ENCODE data around the gene SLC36A4.
"Not testable (repeated sequence)": the region's sequence is repeated elsewhere in the genome, so short reads cannot be mapped to it uniquely, and the experiment has no call there.

SLC36A4 gene
- 12.4 to 13.3 (median 13.3) reads per million in 3 donors for total RNA-seq

DNA sequence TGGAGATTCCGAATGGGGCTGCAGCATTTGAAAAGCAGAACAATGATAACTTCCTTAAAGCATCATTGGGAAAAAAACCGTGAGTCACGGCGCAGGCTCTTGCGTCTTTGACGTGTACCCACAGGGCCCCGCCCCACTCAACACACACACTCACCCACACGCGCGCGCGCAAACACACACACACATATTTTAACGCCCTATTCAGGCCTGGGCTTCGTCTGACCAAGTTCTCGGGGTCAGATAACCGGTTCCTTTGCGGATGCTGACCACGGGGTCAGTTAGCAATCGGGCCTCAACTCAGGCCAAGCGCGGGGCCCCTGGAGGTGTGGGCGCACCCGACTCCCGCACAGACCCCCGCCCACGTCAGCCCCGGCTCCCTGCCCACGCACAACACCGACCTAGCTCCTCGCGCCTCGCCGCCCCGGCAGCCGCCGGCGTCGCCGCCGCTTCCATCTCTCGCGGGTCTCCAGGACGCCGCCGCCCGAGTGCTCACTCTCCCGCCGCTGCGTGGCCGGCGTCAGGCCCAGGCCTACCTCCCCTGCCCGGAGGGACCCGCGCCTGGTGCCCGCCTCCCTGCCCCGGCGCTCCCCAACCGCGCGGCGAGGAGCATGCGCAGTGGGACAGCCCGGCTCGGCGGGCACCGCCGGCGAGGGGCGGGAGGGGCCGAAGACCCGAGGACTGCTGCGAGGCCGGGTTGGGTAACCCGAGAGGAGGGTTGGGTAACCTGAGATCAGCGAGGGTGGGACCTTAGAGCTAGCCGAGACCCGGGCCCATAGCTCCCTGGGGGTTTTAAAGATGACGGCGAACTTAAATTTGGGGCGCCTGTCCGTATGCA is at the start of gene SLC36A4:
Gene SLC36A4 (minus strand): TSS at position 612 of the 835 bp plus-strand sequence. CDS start 159 bp downstream, at position 453.
- peak within 1 kb of the TSS; percentile 91 for H3K4me3 ChIP-seq (ENCODE audit: insufficient read depth, low read depth, low read length, poor library complexity, severe bottlenecking)
- H3K36me3 ChIP-seq (ENCODE audit: control insufficient read depth, insufficient read depth, low read length): no peaks in the 10 kb centered on the region
- DNase-seq: peak; percentile 74 to 78 (median 75)
- peaks cover 3% of the 10 kb centered on the region for H3K4me1 ChIP-seq (ENCODE audit: control insufficient read depth, insufficient read depth, low read length, poor library complexity, severe bottlenecking)
- peak within 1 kb of the TSS; percentile 90 for H3K27ac ChIP-seq (ENCODE audit: insufficient read depth, low read length, poor library complexity, severe bottlenecking)
- H3K27me3 ChIP-seq (replicated peaks; ENCODE audit: control insufficient read depth, insufficient read depth, low read length, poor library complexity, severe bottlenecking): no peaks in the 10 kb centered on the region
- H3K9me3 ChIP-seq (ENCODE audit: control insufficient read depth, low read length): no peaks in the 10 kb centered on the region

DNA sequence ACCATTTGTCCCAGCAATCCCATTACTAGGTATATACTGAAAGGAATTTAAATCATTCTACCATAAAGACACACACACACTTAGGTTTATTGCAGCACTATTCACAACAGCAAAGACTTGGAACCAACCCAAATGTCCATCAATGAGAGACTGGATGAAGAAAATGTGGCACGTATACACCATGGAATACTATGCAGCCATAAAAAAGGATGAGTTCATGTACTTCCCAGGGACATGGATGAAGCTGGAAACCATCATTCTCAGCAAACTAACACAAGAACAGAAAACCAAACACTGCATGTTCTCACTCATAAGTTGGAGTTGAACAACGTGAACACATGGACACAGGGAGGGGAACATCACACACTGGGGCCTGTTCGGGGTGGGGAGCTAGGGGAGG is 49.0 kb upstream of the SLC36A4 start:
- H3K27me3 ChIP-seq (replicated peaks; ENCODE audit: control insufficient read depth, insufficient read depth, low read length, poor library complexity, severe bottlenecking); H3K36me3 ChIP-seq (ENCODE audit: control insufficient read depth, insufficient read depth, low read length); H3K4me1 ChIP-seq (ENCODE audit: control insufficient read depth, insufficient read depth, low read length, poor library complexity, severe bottlenecking); DNase-seq; H3K4me3 ChIP-seq (ENCODE audit: insufficient read depth, low read depth, low read length, poor library complexity, severe bottlenecking); H3K9me3 ChIP-seq (ENCODE audit: control insufficient read depth, low read length); H3K27ac ChIP-seq (ENCODE audit: insufficient read depth, low read length, poor library complexity, severe bottlenecking): not testable (repeated sequence)

DNA sequence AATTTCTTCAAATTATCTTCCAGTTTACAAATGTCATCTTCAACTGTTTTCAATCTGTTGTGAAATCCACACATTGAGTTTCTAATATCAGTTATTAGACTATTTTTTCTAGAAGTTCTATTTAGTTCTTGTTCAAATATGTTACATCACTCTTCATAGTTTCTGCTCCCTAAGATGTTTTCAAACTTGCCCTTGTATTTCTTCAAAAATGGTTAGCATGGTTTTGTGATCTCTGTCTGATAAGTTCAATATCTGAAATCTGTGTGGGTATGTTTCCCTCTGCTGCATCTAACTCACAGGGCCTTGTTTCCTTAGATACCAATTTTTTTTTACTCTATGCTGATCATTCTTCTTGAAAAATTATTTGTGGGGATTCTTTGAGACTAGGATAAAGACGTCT is 46.2 kb upstream of the SLC36A4 start:
- H3K4me1 ChIP-seq (ENCODE audit: control insufficient read depth, insufficient read depth, low read length, poor library complexity, severe bottlenecking): no peaks in the 10 kb centered on the region
- DNase-seq: no peak
- H3K27me3 ChIP-seq (replicated peaks; ENCODE audit: control insufficient read depth, insufficient read depth, low read length, poor library complexity, severe bottlenecking): peaks cover 5% of the 10 kb centered on the region
- H3K9me3 ChIP-seq (ENCODE audit: control insufficient read depth, low read length): no peaks in the 10 kb centered on the region
- no peak overlapping the region for H3K27ac ChIP-seq (ENCODE audit: insufficient read depth, low read length, poor library complexity, severe bottlenecking)
- no peak overlapping the region for H3K4me3 ChIP-seq (ENCODE audit: insufficient read depth, low read depth, low read length, poor library complexity, severe bottlenecking)
- H3K36me3 ChIP-seq (ENCODE audit: control insufficient read depth, insufficient read depth, low read length): no peaks in the 10 kb centered on the region

DNA sequence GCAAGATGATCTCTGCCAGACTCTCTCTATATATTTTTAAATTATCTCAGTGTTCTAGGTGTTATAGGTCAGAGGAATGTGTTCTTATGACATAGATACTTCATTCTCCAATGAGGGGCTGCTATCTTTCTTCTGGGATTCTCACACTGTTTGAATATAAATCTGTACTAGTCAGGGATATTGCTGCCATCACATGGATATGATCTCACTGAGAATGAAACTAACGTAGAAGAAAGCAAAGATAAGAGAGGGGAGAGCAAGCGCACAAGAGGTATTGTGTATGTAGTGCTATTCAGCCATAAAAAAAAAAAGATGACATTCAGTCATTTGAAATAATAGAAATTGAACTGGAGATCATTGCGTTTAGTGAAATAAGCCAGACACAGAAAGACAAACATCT is 42.2 kb upstream of the SLC36A4 start:
- Histone ChIP-seq H3K4me1 (ENCODE audit: control insufficient read depth, insufficient read depth, low read length, poor library complexity, severe bottlenecking) (no peaks in the 10 kb centered on the region), H3K27me3 (replicated peaks; ENCODE audit: control insufficient read depth, insufficient read depth, low read length, poor library complexity, severe bottlenecking) (peaks cover 5% of the 10 kb centered on the region), H3K9me3 (ENCODE audit: control insufficient read depth, low read length) (no peaks in the 10 kb centered on the region), H3K36me3 (ENCODE audit: control insufficient read depth, insufficient read depth, low read length) (no peaks in the 10 kb centered on the region), H3K27ac (ENCODE audit: insufficient read depth, low read length, poor library complexity, severe bottlenecking) (no peak overlapping the region), H3K4me3 (ENCODE audit: insufficient read depth, low read depth, low read length, poor library complexity, severe bottlenecking) (no peak overlapping the region)
- DNase-seq: no peak

- Histone ChIP-seq H3K4me3 (ENCODE audit: insufficient read depth, low read depth, low read length, poor library complexity, severe bottlenecking) (no peak overlapping the region), H3K27me3 (replicated peaks; ENCODE audit: control insufficient read depth, insufficient read depth, low read length, poor library complexity, severe bottlenecking) (peaks cover 5% of the 10 kb centered on the region), H3K9me3 (ENCODE audit: control insufficient read depth, low read length) (no peaks in the 10 kb centered on the region), H3K36me3 (ENCODE audit: control insufficient read depth, insufficient read depth, low read length) (no peaks in the 10 kb centered on the region), H3K27ac (ENCODE audit: insufficient read depth, low read length, poor library complexity, severe bottlenecking) (no peak overlapping the region), H3K4me1 (ENCODE audit: control insufficient read depth, insufficient read depth, low read length, poor library complexity, severe bottlenecking) (no peaks in the 10 kb centered on the region)
- DNase-seq: no peak
Measured at GRCh38 chr11:93238956-93239355, 41.2 kb upstream of the SLC36A4 start.

DNA sequence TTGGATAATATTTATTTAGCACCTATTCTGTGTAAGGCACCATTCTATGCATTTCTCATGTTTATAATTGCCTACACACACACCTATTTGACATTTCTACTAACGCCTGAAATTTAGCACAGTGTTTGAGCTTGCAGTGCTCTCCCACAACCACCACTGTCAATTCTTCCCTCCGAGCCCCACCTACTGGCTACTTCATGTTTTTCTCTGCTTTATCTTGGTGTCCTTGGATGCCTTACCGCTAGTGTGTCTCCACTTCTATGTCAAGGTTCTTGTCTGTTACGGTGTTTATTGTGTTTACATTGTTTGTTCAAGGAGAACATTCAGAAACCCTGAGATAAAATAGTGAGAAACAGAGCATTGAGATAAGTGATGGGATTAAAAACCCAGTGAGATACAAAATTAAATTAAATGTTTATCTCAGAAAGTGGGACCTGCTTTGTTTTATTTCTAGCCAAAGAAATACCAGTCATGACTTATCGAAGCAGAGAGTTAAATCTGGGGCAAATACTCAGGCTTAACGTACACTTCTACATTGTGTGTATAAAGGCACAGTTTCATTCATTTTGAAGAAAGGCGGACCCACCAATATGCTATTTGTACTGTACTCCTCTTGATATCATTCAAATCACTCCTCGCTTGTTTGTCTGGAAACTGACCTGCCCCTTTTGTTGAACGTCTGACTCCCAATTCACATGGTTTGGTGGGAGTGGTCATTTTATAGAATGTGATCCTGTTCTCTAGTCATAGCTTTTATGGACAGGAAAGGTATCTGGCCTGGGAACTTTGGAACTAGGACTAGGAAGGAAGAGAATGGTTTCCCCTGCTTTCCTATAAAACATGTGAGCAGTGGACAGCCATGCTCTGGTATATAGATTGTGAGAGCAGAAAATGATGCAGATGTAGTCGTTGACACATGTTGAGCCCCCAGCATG is 39.2 kb upstream of the SLC36A4 start:
- Histone ChIP-seq H3K36me3 (ENCODE audit: control insufficient read depth, insufficient read depth, low read length) (no peaks in the 10 kb centered on the region), H3K4me1 (ENCODE audit: control insufficient read depth, insufficient read depth, low read length, poor library complexity, severe bottlenecking) (no peaks in the 10 kb centered on the region), H3K27me3 (replicated peaks; ENCODE audit: control insufficient read depth, insufficient read depth, low read length, poor library complexity, severe bottlenecking) (peaks cover 5% of the 10 kb centered on the region), H3K9me3 (ENCODE audit: control insufficient read depth, low read length) (no peaks in the 10 kb centered on the region), H3K4me3 (ENCODE audit: insufficient read depth, low read depth, low read length, poor library complexity, severe bottlenecking) (no peak overlapping the region), H3K27ac (ENCODE audit: insufficient read depth, low read length, poor library complexity, severe bottlenecking) (no peak overlapping the region)
- no peak for DNase-seq

GRCh38 chr11:93234602-93235207 is 36.9 kb upstream of the SLC36A4 start:
- peaks cover under 1% of the 10 kb centered on the region for H3K27me3 ChIP-seq (replicated peaks; ENCODE audit: control insufficient read depth, insufficient read depth, low read length, poor library complexity, severe bottlenecking)
- H3K4me3 ChIP-seq (ENCODE audit: insufficient read depth, low read depth, low read length, poor library complexity, severe bottlenecking): no peak overlapping the region

DNA sequence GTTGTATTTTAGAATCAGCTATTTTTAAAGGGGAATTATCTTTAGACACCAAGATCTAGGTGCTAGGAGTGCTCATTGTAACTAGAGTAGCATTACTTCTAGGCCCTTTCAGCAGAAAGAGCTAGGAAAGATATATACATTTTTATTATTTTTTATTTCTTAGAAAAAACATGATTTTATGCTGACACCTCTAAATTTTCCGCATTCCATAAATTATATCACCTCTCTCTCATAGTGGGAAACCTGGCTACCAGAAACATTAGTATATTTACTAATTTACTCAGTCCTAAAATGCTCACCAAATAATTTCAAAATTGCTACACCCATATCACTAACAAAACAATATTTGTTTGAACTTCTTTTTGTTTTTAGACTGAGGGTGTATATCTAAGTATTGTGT is 32.1 kb upstream of the SLC36A4 start:
- Histone ChIP-seq H3K36me3 (ENCODE audit: control insufficient read depth, insufficient read depth, low read length) (no peaks in the 10 kb centered on the region), H3K9me3 (ENCODE audit: control insufficient read depth, low read length) (no peaks in the 10 kb centered on the region), H3K27ac (ENCODE audit: insufficient read depth, low read length, poor library complexity, severe bottlenecking) (no peak overlapping the region), H3K27me3 (replicated peaks; ENCODE audit: control insufficient read depth, insufficient read depth, low read length, poor library complexity, severe bottlenecking) (no peaks in the 10 kb centered on the region), H3K4me3 (ENCODE audit: insufficient read depth, low read depth, low read length, poor library complexity, severe bottlenecking) (no peak overlapping the region), H3K4me1 (ENCODE audit: control insufficient read depth, insufficient read depth, low read length, poor library complexity, severe bottlenecking) (no peaks in the 10 kb centered on the region)
- no peak for DNase-seq

More at GRCh38 chr11:93234602-93235207, 36.9 kb upstream of the SLC36A4 start:
- DNase-seq: peak; percentile 28 to 44 (median 36)
- Histone ChIP-seq H3K36me3 (ENCODE audit: control insufficient read depth, insufficient read depth, low read length) (no peaks in the 10 kb centered on the region), H3K9me3 (ENCODE audit: control insufficient read depth, low read length) (no peaks in the 10 kb centered on the region), H3K4me1 (ENCODE audit: control insufficient read depth, insufficient read depth, low read length, poor library complexity, severe bottlenecking) (no peaks in the 10 kb centered on the region), H3K27ac (ENCODE audit: insufficient read depth, low read length, poor library complexity, severe bottlenecking) (no peak overlapping the region)

GRCh38 chr11:93225662-93226061 is 27.9 kb upstream of the SLC36A4 start:
- DNase-seq: no peak
- no peaks in the 10 kb centered on the region for H3K36me3 ChIP-seq (ENCODE audit: control insufficient read depth, insufficient read depth, low read length)
- H3K4me1 ChIP-seq (ENCODE audit: control insufficient read depth, insufficient read depth, low read length, poor library complexity, severe bottlenecking): no peaks in the 10 kb centered on the region
- H3K27ac ChIP-seq (ENCODE audit: insufficient read depth, low read length, poor library complexity, severe bottlenecking): no peak overlapping the region
- no peaks in the 10 kb centered on the region for H3K27me3 ChIP-seq (replicated peaks; ENCODE audit: control insufficient read depth, insufficient read depth, low read length, poor library complexity, severe bottlenecking)
- no peaks in the 10 kb centered on the region for H3K9me3 ChIP-seq (ENCODE audit: control insufficient read depth, low read length)
- H3K4me3 ChIP-seq (ENCODE audit: insufficient read depth, low read depth, low read length, poor library complexity, severe bottlenecking): no peak overlapping the region

Data from effector memory CD4-positive, alpha-beta T cell (primary cell).